OCI-LY7 (cell line): ENCODE data around the gene KATNAL1. TPM values are rescaled to one million over a fixed set of nuclear protein-coding genes. Genes with fewer than 3 reads are reported as not detected.

Experiments used
- BruUV-seq: library from RNA; stranded (reverse); fragments of 400-500 nt; replicated peaks from 2 replicates; lab custom pipeline; 2021; lab: Mats Ljungman, UMichigan
- CTCF ChIA-PET: fragments of 300-600 bp; sonication (Branson Sonifier 250); formaldehyde crosslinking; loops from one replicate; lab custom pipeline; 2022; ENCODE audit warnings: antibody characterized with exemption; ENCODE audit not compliant: unreplicated experiment; lab: Charles Lee
- POLR2A ChIA-PET: fragments of 300-600 bp; sonication (Branson Sonifier 250); formaldehyde crosslinking; loops from one replicate; lab custom pipeline; 2022; ENCODE audit warnings: antibody characterized with exemption; lab: Charles Lee
- DNase-seq: peaks from one replicate; pipeline ENCODE4 v3.0.0-alpha.2; 2015; ENCODE audit warnings: low spot score
- H2AFZ ChIP-seq: fragments of 200-600 bp; sonication (generic), shearing (Covaris generic); 2 replicates; pipeline ENCODE4 v1.6.1; 2014; ENCODE audit warnings: mild to moderate bottlenecking, antibody characterized with exemption, low read length, moderate library complexity
- H3K27ac ChIP-seq: fragments of 200-600 bp; sonication (generic); 2 replicates; pipeline ENCODE4 v1.5.1; 2014; ENCODE audit warnings: mixed run types, low read depth, mild to moderate bottlenecking, moderate library complexity, low read length, inconsistent platforms; ENCODE audit not compliant: poor library complexity, severe bottlenecking
- H3K36me3 ChIP-seq: fragments of 200-600 bp; sonication (generic); 2 replicates; pipeline ENCODE4 v1.6.1; 2014; ENCODE audit warnings: mild to moderate bottlenecking, antibody characterized with exemption, low read length, moderate library complexity, mixed read lengths; ENCODE audit not compliant: insufficient read depth
- H3K4me1 ChIP-seq: fragments of 200-600 bp; sonication (generic); 2 replicates; pipeline ENCODE4 v1.5.1; 2014; ENCODE audit warnings: mild to moderate bottlenecking, low read length; ENCODE audit not compliant: insufficient read depth, poor library complexity, severe bottlenecking
- H3K4me2 ChIP-seq: fragments of 200-600 bp; sonication (generic); 2 replicates; pipeline ENCODE4 v1.6.1; 2014; ENCODE audit warnings: mild to moderate bottlenecking, low read length
- H3K4me3 ChIP-seq: fragments of 200-600 bp; sonication (generic); 2 replicates; pipeline ENCODE4 v1.5.1; 2014; ENCODE audit warnings: mild to moderate bottlenecking, low read depth, low read length; ENCODE audit not compliant: poor library complexity, severe bottlenecking
- H3K79me2 ChIP-seq: fragments of 200-600 bp; sonication (generic); 2 replicates; pipeline ENCODE4 v1.6.1; 2016; ENCODE audit warnings: low read depth, mild to moderate bottlenecking, low read length, moderate library complexity, mixed read lengths; ENCODE audit not compliant: insufficient read depth
- H3K9me2 ChIP-seq: fragments of 200-600 bp; sonication (generic); 2 replicates; pipeline ENCODE4 v1.6.1; 2016; ENCODE audit warnings: mild to moderate bottlenecking, low read length, mixed read lengths; ENCODE audit not compliant: insufficient read depth
- H3K9me3 ChIP-seq: fragments of 200-600 bp; sonication (generic); 2 replicates; pipeline ENCODE4 v1.6.1; 2014; ENCODE audit warnings: mild to moderate bottlenecking, mixed run types, low read length, mixed read lengths
- H4K20me1 ChIP-seq: fragments of 200-600 bp; sonication (generic); 2 replicates; pipeline ENCODE4 v1.6.1; 2014; ENCODE audit warnings: mild to moderate bottlenecking, antibody characterized with exemption, low read length, moderate library complexity, mixed read lengths; ENCODE audit not compliant: insufficient read depth
- CTCF ChIP-seq: fragments of 200-600 bp; sonication (generic); conservative IDR thresholded peaks from 2 replicates; pipeline ENCODE4 v1.5.1; 2014; ENCODE audit warnings: mild to moderate bottlenecking, antibody characterized with exemption, low read length, moderate library complexity, mixed read lengths
- EZH2phosphoT487 ChIP-seq: fragments of 200-600 bp; sonication (generic); IDR thresholded peaks from 2 replicates; pipeline ENCODE4 v1.6.1; 2018; ENCODE audit warnings: low read depth, borderline replicate concordance, mild to moderate bottlenecking, mixed run types, antibody characterized with exemption, low read length, moderate library complexity, mixed read lengths
- intact Hi-C: fragments of 100-400 bp; cut with micrococcal nuclease; formaldehyde crosslinking; loops from one replicate; pipeline ENCODE4 v1.10.0; 2022; ENCODE audit not compliant: unreplicated experiment
- total RNA-seq, 2 experiments: library from RNA; depleted of rRNA in 1 of 2; stranded (reverse); fragments of >200 nt in 1 of 2; shearing (Covaris generic) in 1 of 2; gene quantifications; 2 replicates each; pipeline ENCODE4 v1.2.3, GENCODE V29; 2014 to 2022

The KATNAL1 gene
- total RNA-seq, 2 experiments from 2014 or later = 13.9 to 34.5 TPM

- Histone ChIP-seq H2AFZ (no peak overlapping the region), H3K4me2 (no peak overlapping the region), H3K4me1 (peaks cover 52% of the 10 kb centered on the region), H3K4me3 (no peak overlapping the region), H3K9me2 (no peaks in the 10 kb centered on the region), H3K79me2 (no peaks in the 10 kb centered on the region), H3K36me3 (0 out of 2 replicates have a peak, but pooled peaks cover 5% of the 10 kb centered on the region), H3K9me3 (no peaks in the 10 kb centered on the region), H3K27ac (no peak overlapping the region), H4K20me1 (no peaks in the 10 kb centered on the region)
- DNase-seq = no peak
- ChIA-PET CTCF (no interaction called here), POLR2A (interaction anchor here (1.3 to 2.5 kb wide), 2 partner anchors 15 to 32 kb away, joined by 3 to 17 read pairs; partner anchors contain the start of gene KATNAL1)
- TF ChIP-seq EZH2phosphoT487 (no peak), CTCF (no peak)
- no TSS peak for BruUV-seq
- intact Hi-C loops = no loop called here
Observed at GRCh38 chr13:30322428-30322827, 15.1 kb upstream of the KATNAL1 start.

GRCh38 chr13:30321256-30321655, 13.9 kb upstream of the KATNAL1 start:
- Histone ChIP-seq H3K4me2 (no peak overlapping the region), H4K20me1 (no peaks in the 10 kb centered on the region), H3K36me3 (0 out of 2 replicates have a peak, but pooled peaks cover 5% of the 10 kb centered on the region), H3K9me3 (no peaks in the 10 kb centered on the region), H3K4me3 (no peak overlapping the region), H3K9me2 (no peaks in the 10 kb centered on the region), H2AFZ (no peak overlapping the region), H3K27ac (no peak overlapping the region), H3K4me1 (peaks cover 46% of the 10 kb centered on the region), H3K79me2 (no peaks in the 10 kb centered on the region)
- POLR2A ChIA-PET = no interaction called here
- BruUV-seq = no TSS peak
- no peak for DNase-seq
- TF ChIP-seq CTCF (no peak), EZH2phosphoT487 (no peak)
- intact Hi-C loops = no loop called here
- CTCF ChIA-PET = no interaction called here

- CTCF ChIA-PET = interaction anchor here (0.6 kb wide), 1 partner anchor 379 kb away, joined by 3 read pairs; no protein-coding TSS in a partner anchor
- no peak for TF ChIP-seq EZH2phosphoT487
- TF ChIP-seq CTCF = no peak
- DNase-seq = no peak
- BruUV-seq = no TSS peak
- Histone ChIP-seq H3K4me1 (peaks cover 50% of the 10 kb centered on the region), H3K9me2 (no peaks in the 10 kb centered on the region), H3K79me2 (no peaks in the 10 kb centered on the region), H2AFZ (no peak overlapping the region), H3K4me3 (no peak overlapping the region), H3K36me3 (0 out of 2 replicates have a peak, but pooled peaks cover under 1% of the 10 kb centered on the region), H3K27ac (no peak overlapping the region), H4K20me1 (no peaks in the 10 kb centered on the region), H3K9me3 (no peaks in the 10 kb centered on the region), H3K4me2 (no peak overlapping the region)
- POLR2A ChIA-PET = interaction anchor here (0.9 to 3.7 kb wide), 5 partner anchors 7 to 16 kb away, joined by 3 to 54 read pairs (median 5); partner anchors contain the start of gene KATNAL1
- intact Hi-C loops = no loop called here
Observed at GRCh38 chr13:30319655-30320054, 12.3 kb upstream of the KATNAL1 start.
